Activated B cell treated with CpG ODN at 0.5 μM for 24 hours (primary cell): Measurements from ENCODE around the gene VWA8. TPM values are rescaled to one million over a fixed set of nuclear protein-coding genes. Genes with fewer than 3 reads are reported as not detected.

ENCODE experiments used
- ATAC-seq: fragments of 200-7000 bp; cut with Tn5 transposase; one replicate; pipeline ENCODE4 v1.10.0; 2021; ENCODE audit warnings: low read depth, mild to moderate bottlenecking, moderate library complexity
- CTCF ChIA-PET: fragments of 350-600 bp; sonication (Branson Sonifier 250); formaldehyde crosslinking; loops from one replicate; lab custom pipeline; 2021; ENCODE audit warnings: antibody characterized with exemption; lab: Charles Lee
- POLR2A ChIA-PET: fragments of 350-600 bp; sonication (Branson Sonifier 250); formaldehyde crosslinking; loops from one replicate; lab custom pipeline; 2021; ENCODE audit warnings: antibody characterized with exemption; lab: Charles Lee
- DNase-seq: peaks from one replicate; pipeline ENCODE4 v3.0.0; 2022
- H3K27ac Mint-ChIP-seq: one replicate; pipeline ENCODE4 v1.8.0; 2020; ENCODE audit warnings: mixed read lengths
- H3K27me3 Mint-ChIP-seq: one replicate; pipeline ENCODE4 v1.8.0; 2021; ENCODE audit warnings: mixed read lengths
- H3K36me3 Mint-ChIP-seq: one replicate; pipeline ENCODE4 v1.8.0; 2021; ENCODE audit warnings: low read depth, mixed read lengths
- H3K4me1 Mint-ChIP-seq: one replicate; pipeline ENCODE4 v1.8.0; 2021; ENCODE audit warnings: mixed read lengths
- H3K4me3 Mint-ChIP-seq: one replicate; pipeline ENCODE4 v1.8.0; 2020; ENCODE audit warnings: mild to moderate bottlenecking, mixed read lengths
- H3K9me3 Mint-ChIP-seq: one replicate; pipeline ENCODE4 v1.8.0; 2020; ENCODE audit warnings: mixed read lengths
- CTCF ChIP-seq: fragments of 200-600 bp; IDR thresholded peaks from one replicate; pipeline ENCODE4 v1.8.0; 2022; ENCODE audit warnings: antibody characterized with exemption, mild to moderate bottlenecking
- intact Hi-C: fragments of 100-400 bp; cut with micrococcal nuclease; formaldehyde crosslinking; loops from one replicate; pipeline ENCODE4 v1.15.1; 2024
- total RNA-seq: library from RNA; stranded (reverse); gene quantifications from 2 replicates; pipeline ENCODE4 v1.2.3, GENCODE V29; 2022

VWA8 gene
- total RNA-seq, 1 donor from 2014 or later = 21.7 TPM

GRCh38 chr13:41565846-41566245 is 395.1 kb downstream of the VWA8 start:
- DNase-seq = no peak
- no peak for ATAC-seq
- Mint-ChIP-seq H3K27ac (no peak overlapping the region), H3K27me3 (no peaks in the 10 kb centered on the region), H3K4me1 (no peaks in the 10 kb centered on the region), H3K36me3 (peaks cover 19% of the 10 kb centered on the region), H3K4me3 (no peak overlapping the region), H3K9me3 (no peaks in the 10 kb centered on the region)
- TF ChIP-seq CTCF = no peak
- intact Hi-C loops = loop anchor here (5.0 kb wide), 1 partner anchor 109 kb away; the partner anchor contains the start of gene RGCC
- ChIA-PET CTCF (no interaction called here), POLR2A (no interaction called here)

GRCh38 chr13:41565216-41565615 is 395.7 kb downstream of the VWA8 start:
- ChIA-PET POLR2A (no interaction called here), CTCF (no interaction called here)

GRCh38 chr13:41563984-41564365 is 396.9 kb downstream of the VWA8 start:
- no peak for TF ChIP-seq CTCF
- POLR2A ChIA-PET = no interaction called here
- Mint-ChIP-seq H3K27me3 (no peaks in the 10 kb centered on the region), H3K4me3 (no peak overlapping the region), H3K4me1 (no peaks in the 10 kb centered on the region), H3K9me3 (no peaks in the 10 kb centered on the region), H3K27ac (no peak overlapping the region), H3K36me3 (peaks cover 8% of the 10 kb centered on the region)
- DNase-seq (no peak), ATAC-seq (no peak)
- intact Hi-C loops = no loop called here
- CTCF ChIA-PET = no interaction called here

More at GRCh38 chr13:41565216-41565615, 395.7 kb downstream of the VWA8 start:
- ATAC-seq = no peak
- no peak for DNase-seq
- Mint-ChIP-seq H3K4me1 (no peaks in the 10 kb centered on the region), H3K9me3 (no peaks in the 10 kb centered on the region), H3K4me3 (no peak overlapping the region), H3K27me3 (no peaks in the 10 kb centered on the region), H3K27ac (no peak overlapping the region), H3K36me3 (peaks cover 13% of the 10 kb centered on the region)
- TF ChIP-seq CTCF = no peak
- intact Hi-C loops = loop anchor here (5.0 kb wide), 1 partner anchor 108 kb away; the partner anchor contains the start of gene RGCC

GRCh38 chr13:41563341-41563983 is 397.4 kb downstream of the VWA8 start:
- no peaks in the 10 kb centered on the region for H3K27me3 Mint-ChIP-seq
- CTCF ChIA-PET = no interaction called here
- DNase-seq = no peak
- intact Hi-C loops = no loop called here
- H3K27ac Mint-ChIP-seq = no peak overlapping the region
- no peak overlapping the region for H3K4me3 Mint-ChIP-seq
- POLR2A ChIA-PET = no interaction called here
- no peak for TF ChIP-seq CTCF
- no peaks in the 10 kb centered on the region for H3K9me3 Mint-ChIP-seq
- H3K4me1 Mint-ChIP-seq = no peaks in the 10 kb centered on the region
- peaks cover 8% of the 10 kb centered on the region for H3K36me3 Mint-ChIP-seq
- ATAC-seq = no peak

GRCh38 chr13:41562541-41563178 is 398.2 kb downstream of the VWA8 start:
- intact Hi-C loops = no loop called here
- Mint-ChIP-seq H3K27ac (no peak overlapping the region), H3K4me1 (no peaks in the 10 kb centered on the region), H3K36me3 (peaks cover 3% of the 10 kb centered on the region), H3K27me3 (no peaks in the 10 kb centered on the region), H3K9me3 (no peaks in the 10 kb centered on the region), H3K4me3 (no peak overlapping the region)
- DNase-seq = no peak
- CTCF ChIA-PET = no interaction called here
- POLR2A ChIA-PET = no interaction called here
- ATAC-seq = no peak
- no peak for TF ChIP-seq CTCF
